BLaER1 treated with 17β-estradiol and CSF1 and Interleukin-3, amounts not matched to agents 10 nM and 100 nM (cell line): ENCODE results near the gene MSRB1.

ENCODE experiments used
- H3K27ac ChIP-seq, 11 experiments: shearing (Covaris generic); formaldehyde crosslinking; 2 replicates each; pipeline ENCODE4 v1.8.1; 2022
- H3K27me3 ChIP-seq, 11 experiments: shearing (Covaris generic); formaldehyde crosslinking; 2 replicates each; pipeline ENCODE4 v1.8.1; 2022
- H3K36me3 ChIP-seq, 11 experiments: shearing (Covaris generic); formaldehyde crosslinking; 2 replicates each; pipeline ENCODE4 v1.8.1; 2022
- H3K4me1 ChIP-seq, 10 experiments: shearing (Covaris generic); formaldehyde crosslinking; 2 replicates each; pipeline ENCODE4 v1.8.1; 2022
- H3K4me2 ChIP-seq, 11 experiments: shearing (Covaris generic); formaldehyde crosslinking; 2 replicates each; pipeline ENCODE4 v1.8.1; 2022
- H3K4me3 ChIP-seq, 10 experiments: shearing (Covaris generic); formaldehyde crosslinking; 2 replicates each; pipeline ENCODE4 v1.8.1; 2022
- H3K9ac ChIP-seq, 11 experiments: shearing (Covaris generic); formaldehyde crosslinking; 2 replicates each; pipeline ENCODE4 v1.8.1; 2022
- H3K9me3 ChIP-seq, 11 experiments: shearing (Covaris generic); formaldehyde crosslinking; replicated peaks in 1 of 11; 2 replicates each; pipeline ENCODE4 v1.8.1; 2022
- H4K20me1 ChIP-seq, 11 experiments: shearing (Covaris generic); formaldehyde crosslinking; 2 replicates each; pipeline ENCODE4 v1.8.1; 2022
- Cebpa-rat ChIP-seq, 11 experiments: shearing (Covaris generic); IDR thresholded peaks; 2 replicates each; pipeline ENCODE4 v1.8.1; 2022

The MSRB1 gene

GRCh38 chr16:1975432-1976215 lies 32.6 kb upstream of the MSRB1 start:
- H3K4me2 ChIP-seq = no peak overlapping the region
- H3K36me3 ChIP-seq = peaks cover 54 to 65% (median 57%) of the 10 kb centered on the region in 11 experiments
- H3K9me3 ChIP-seq = no peaks in the 10 kb centered on the region
- H4K20me1 ChIP-seq = peaks cover 0 to 84% (median 69%) of the 10 kb centered on the region in 11 experiments; a peak in 19 of 22 replicates
- no peak overlapping the region for H3K9ac ChIP-seq
- TF ChIP-seq Cebpa-rat (IDR thresholded peaks at IDR 0.05) = no peak
- H3K4me1 ChIP-seq = peaks cover 19 to 37% (median 24%) of the 10 kb centered on the region in 10 experiments
- peaks cover 27 to 33% (median 31%) of the 10 kb centered on the region in 11 experiments for H3K27me3 ChIP-seq
- no peak overlapping the region for H3K4me3 ChIP-seq
- no peak overlapping the region for H3K27ac ChIP-seq

GRCh38 chr16:1974157-1975070 lies 31.4 kb upstream of the MSRB1 start:
- no peak overlapping the region for H3K27ac ChIP-seq
- no peak for TF ChIP-seq Cebpa-rat (IDR thresholded peaks at IDR 0.05)
- no peak overlapping the region for H3K4me3 ChIP-seq
- peaks cover 23 to 30% (median 26%) of the 10 kb centered on the region in 10 experiments for H3K4me1 ChIP-seq
- H4K20me1 ChIP-seq = peaks cover 0 to 72% (median 57%) of the 10 kb centered on the region in 11 experiments; a peak in 19 of 22 replicates
- 0 out of 22 replicates have a peak overlapping the region, but pooled peaks of 1 of the 11 experiments have one; percentile 92 for H3K9ac ChIP-seq
- no peak overlapping the region; a peak in 1 of 22 replicates for H3K4me2 ChIP-seq
- peaks cover 15 to 21% (median 19%) of the 10 kb centered on the region in 11 experiments for H3K27me3 ChIP-seq
- peaks cover 52 to 61% (median 55%) of the 10 kb centered on the region in 11 experiments for H3K36me3 ChIP-seq
- no peaks in the 10 kb centered on the region for H3K9me3 ChIP-seq

GRCh38 chr16:1973461-1974156 lies 30.6 kb upstream of the MSRB1 start:
- peaks cover 7 to 13% (median 11%) of the 10 kb centered on the region in 11 experiments for H3K27me3 ChIP-seq
- no peaks in the 10 kb centered on the region for H3K9me3 ChIP-seq
- H3K4me3 ChIP-seq = peak overlapping the region in 9 of 10 experiments; percentile 85 to 98 (median 97); a peak in 12 of 20 replicates
- H3K9ac ChIP-seq = peak overlapping the region; percentile 85 to 96 (median 91); a peak in 19 of 22 replicates
- no peak overlapping the region for H3K27ac ChIP-seq
- H3K4me1 ChIP-seq = peaks cover 23 to 28% (median 26%) of the 10 kb centered on the region in 10 experiments
- TF ChIP-seq Cebpa-rat (IDR thresholded peaks at IDR 0.05) = no peak
- H3K36me3 ChIP-seq = peaks cover 45 to 53% (median 47%) of the 10 kb centered on the region in 11 experiments
- H3K4me2 ChIP-seq = peak overlapping the region; percentile 96 to 100 (median 99)
- H4K20me1 ChIP-seq = peaks cover 0 to 64% (median 49%) of the 10 kb centered on the region in 11 experiments; a peak in 19 of 22 replicates

GRCh38 chr16:1972490-1972877 lies 29.5 kb upstream of the MSRB1 start:
- Histone ChIP-seq H3K4me3 (peak overlapping the region; percentile 85 to 98 (median 97)), H3K4me1 (peaks cover 23 to 28% (median 26%) of the 10 kb centered on the region in 10 experiments), H3K4me2 (peak overlapping the region; percentile 96 to 100 (median 99)), H3K27ac (peak overlapping the region; percentile 85 to 96 (median 90)), H3K27me3 (peaks cover 0 to 1% (median under 1%) of the 10 kb centered on the region in 11 experiments; a peak in 5 of 22 replicates), H3K36me3 (peaks cover 34 to 42% (median 36%) of the 10 kb centered on the region in 11 experiments), H4K20me1 (peaks cover 0 to 53% (median 37%) of the 10 kb centered on the region in 11 experiments; a peak in 17 of 22 replicates), H3K9ac (peak overlapping the region; percentile 85 to 96 (median 91)), H3K9me3 (no peaks in the 10 kb centered on the region)
- TF ChIP-seq Cebpa-rat (IDR thresholded peaks at IDR 0.05) = no peak

- Histone ChIP-seq H3K9ac (peak within 1 kb of the TSS; percentile 85 to 96 (median 91)), H3K4me1 (peaks cover 23 to 28% (median 26%) of the 10 kb centered on the region in 10 experiments), H3K9me3 (no peaks in the 10 kb centered on the region), H3K27ac (peak within 1 kb of the TSS; percentile 85 to 96 (median 90)), H3K4me3 (peak within 1 kb of the TSS; percentile 85 to 98 (median 97)), H4K20me1 (peaks cover 0 to 50% (median 35%) of the 10 kb centered on the region in 11 experiments; a peak in 17 of 22 replicates), H3K27me3 (no peaks in the 10 kb centered on the region), H3K36me3 (peaks cover 29 to 42% (median 33%) of the 10 kb centered on the region in 11 experiments), H3K4me2 (peak within 1 kb of the TSS; percentile 97 to 100 (median 99))
- no peak for TF ChIP-seq Cebpa-rat (IDR thresholded peaks at IDR 0.05)
Measured at GRCh38 chr16:1971796-1972489, 28.9 kb upstream of the MSRB1 start, which contains the start of gene TBL3. TBL3 (plus strand) TSS chr16:1972053; CDS start chr16:1972165, 112 bp downstream.

GRCh38 chr16:1968146-1968953 lies 25.4 kb upstream of the MSRB1 start:
- H3K9me3 ChIP-seq = no peaks in the 10 kb centered on the region; a peak in 1 of 22 replicates
- H4K20me1 ChIP-seq = peaks cover 9 to 39% (median 23%) of the 10 kb centered on the region in 11 experiments
- H3K27ac ChIP-seq = no peak overlapping the region
- no peak for TF ChIP-seq Cebpa-rat (IDR thresholded peaks at IDR 0.05)
- peaks cover 0 to 27% (median 13%) of the 10 kb centered on the region in 11 experiments; a peak in 20 of 22 replicates for H3K36me3 ChIP-seq
- no peak overlapping the region for H3K4me3 ChIP-seq
- peaks cover 35 to 41% (median 36%) of the 10 kb centered on the region in 10 experiments for H3K4me1 ChIP-seq
- peak overlapping the region in 3 of 11 experiments; percentile 8 to 15 (median 9); a peak in 2 of 22 replicates for H3K9ac ChIP-seq
- no peaks in the 10 kb centered on the region for H3K27me3 ChIP-seq
- no peak overlapping the region for H3K4me2 ChIP-seq

- no peak for TF ChIP-seq Cebpa-rat (IDR thresholded peaks at IDR 0.05)
- Histone ChIP-seq H3K27me3 (no peaks in the 10 kb centered on the region), H3K9me3 (no peaks in the 10 kb centered on the region; a peak in 1 of 22 replicates), H3K4me3 (peak within 1 kb of the TSS; percentile 80 to 100 (median 90)), H3K4me2 (peak within 1 kb of the TSS; percentile 90 to 99 (median 95)), H4K20me1 (peaks cover 27 to 44% (median 30%) of the 10 kb centered on the region in 11 experiments), H3K4me1 (peaks cover 44 to 50% (median 46%) of the 10 kb centered on the region in 10 experiments), H3K36me3 (peaks cover 17 to 45% (median 31%) of the 10 kb centered on the region in 11 experiments), H3K9ac (peak within 1 kb of the TSS; percentile 93 to 100 (median 97)), H3K27ac (peak within 1 kb of the TSS; percentile 90 to 99 (median 94); a peak in 21 of 22 replicates)
Measured at GRCh38 chr16:1966460-1966859, 23.5 kb upstream of the MSRB1 start, which contains the start of gene RNF151. RNF151 (plus strand) TSS chr16:1966856; CDS start chr16:1966882, 26 bp downstream.
